Astrocyte of the spinal cord (primary cell): Measurements from ENCODE around the gene DSG4.

Experiments
- DNase-seq: peaks from one replicate; pipeline ENCODE4 v3.0.0; 2011; ENCODE audit warnings: low read depth, low spot score
- H3K4me3 ChIP-seq: 2 replicates; pipeline ENCODE4 v1.5.1; 2011; ENCODE audit warnings: low read depth, mild to moderate bottlenecking, low read length, moderate library complexity
- CTCF ChIP-seq: IDR thresholded peaks from 2 replicates; pipeline ENCODE4 v1.5.1; 2012; ENCODE audit warnings: low read depth, mild to moderate bottlenecking, low read length, inconsistent platforms
- in situ Hi-C: cut with HindIII; loops from 2 replicates; pipeline ENCODE4 v1.10.0; 2017; ENCODE audit warnings: low sequenced_read_pairs

DSG4 gene

GRCh38 chr18:31396796-31397612 lies 20.4 kb downstream of the DSG4 start:
- TF ChIP-seq CTCF, result no peak
- H3K4me3 ChIP-seq, result no peak overlapping the region
- no peak for DNase-seq
- in situ Hi-C loops, result no loop called here

GRCh38 chr18:31398191-31398590 lies 21.6 kb downstream of the DSG4 start:
- no peak for DNase-seq

GRCh38 chr18:31399306-31400032 lies 22.9 kb downstream of the DSG4 start:
- H3K4me3 ChIP-seq, result no peak overlapping the region
- no peak for TF ChIP-seq CTCF
- peak; percentile 83 for DNase-seq
- in situ Hi-C loops, result no loop called here

More at GRCh38 chr18:31398191-31398590, 21.6 kb downstream of the DSG4 start:
- no peak for TF ChIP-seq CTCF
- in situ Hi-C loops, result no loop called here
- H3K4me3 ChIP-seq, result no peak overlapping the region

GRCh38 chr18:31401156-31402025 lies 24.8 kb downstream of the DSG4 start:
- TF ChIP-seq CTCF, result no peak
- in situ Hi-C loops, result no loop called here
- no peak overlapping the region for H3K4me3 ChIP-seq
- no peak for DNase-seq

- in situ Hi-C loops, result no loop called here
- no peak for TF ChIP-seq CTCF
- no peak overlapping the region for H3K4me3 ChIP-seq
- no peak for DNase-seq
Measured at GRCh38 chr18:31402026-31402373, 25.4 kb downstream of the DSG4 start.

- H3K4me3 ChIP-seq, result no peak overlapping the region
- TF ChIP-seq CTCF, result no peak
- no peak for DNase-seq
- in situ Hi-C loops, result no loop called here
Measured at GRCh38 chr18:31403409-31403808, 26.8 kb downstream of the DSG4 start.
